ENCODE data around the gene CATSPER1.

Gene CATSPER1

GRCh38 chr11:65972116-65972515, 54.2 kb downstream of the CATSPER1 start:
- no peak overlapping the region for H3K4me3 ChIP-seq (ENCODE audit: low read length)
- no peak overlapping the region for H3K27ac ChIP-seq (ENCODE audit: low read length)
- no peaks in the 10 kb centered on the region for H3K9me3 ChIP-seq (ENCODE audit: insufficient read depth, low read depth, low read length)
- no peaks in the 10 kb centered on the region for H3K27me3 ChIP-seq (ENCODE audit: insufficient read depth, low read length)
- H3K9ac ChIP-seq (ENCODE audit: low read depth, low read length), result no peak overlapping the region
- H3K36me3 ChIP-seq (ENCODE audit: insufficient read depth, low read depth, low read length), result peaks cover 55% of the 10 kb centered on the region
- no peaks in the 10 kb centered on the region for H3K4me1 ChIP-seq (ENCODE audit: insufficient read depth, low read length)

GRCh38 chr11:65968600-65969482, 57.4 kb downstream of the CATSPER1 start:
- no peaks in the 10 kb centered on the region for H3K4me1 ChIP-seq (ENCODE audit: insufficient read depth, low read length)
- no peak overlapping the region for H3K9ac ChIP-seq (ENCODE audit: low read depth, low read length)
- no peaks in the 10 kb centered on the region for H3K9me3 ChIP-seq (ENCODE audit: insufficient read depth, low read depth, low read length)
- H3K27ac ChIP-seq (ENCODE audit: low read length), result no peak overlapping the region
- peaks cover 84% of the 10 kb centered on the region for H3K36me3 ChIP-seq (ENCODE audit: insufficient read depth, low read depth, low read length)
- H3K27me3 ChIP-seq (ENCODE audit: insufficient read depth, low read length), result no peaks in the 10 kb centered on the region
- H3K4me3 ChIP-seq (ENCODE audit: low read length), result no peak overlapping the region

- no peaks in the 10 kb centered on the region for H3K27me3 ChIP-seq (ENCODE audit: insufficient read depth, low read length)
- H3K4me3 ChIP-seq (ENCODE audit: low read length), result no peak overlapping the region
- H3K9ac ChIP-seq (ENCODE audit: low read depth, low read length), result no peak overlapping the region
- peaks cover 76% of the 10 kb centered on the region for H3K36me3 ChIP-seq (ENCODE audit: insufficient read depth, low read depth, low read length)
- no peaks in the 10 kb centered on the region for H3K9me3 ChIP-seq (ENCODE audit: insufficient read depth, low read depth, low read length)
- peaks cover 5% of the 10 kb centered on the region for H3K4me1 ChIP-seq (ENCODE audit: insufficient read depth, low read length)
- H3K27ac ChIP-seq (ENCODE audit: low read length), result no peak overlapping the region
Observed at GRCh38 chr11:65967329-65967934, 58.8 kb downstream of the CATSPER1 start.

Measured in iPS-20b (cell line).